HTR-8/SVneo (cell line): ENCODE results near the gene GPR137C.

Experiments used
- DNase-seq: peaks from one replicate; pipeline ENCODE4 v3.0.0; 2011; ENCODE audit warnings: low spot score, mixed read lengths; ENCODE audit not compliant: insufficient read length
- FAIRE-seq: peaks from 2 replicates; lab custom pipeline; 2011; peaks lifted over from hg19 to GRCh38; lab: Jason Lieb, UNC

GPR137C gene

GRCh38 chr14:52552063-52552988 is at the start of gene GPR137C, which contains the start of gene TXNDC16:
Gene GPR137C, plus strand, starts transcription at chr14:52552836. Its CDS starts 312 bp downstream, at chr14:52553148.
Gene TXNDC16, minus strand, starts transcription at chr14:52552505. Its CDS starts 8,948 bp downstream, at chr14:52543557.
- DNase-seq, result peak; percentile 99
- peak; percentile 100 for FAIRE-seq

- FAIRE-seq (no peak), DNase-seq (no peak)
Observed at GRCh38 chr14:52513249-52513648, 39.4 kb upstream of the GPR137C start.

GRCh38 chr14:52514046-52514811 is 38.4 kb upstream of the GPR137C start:
- FAIRE-seq (no peak), DNase-seq (no peak)

GRCh38 chr14:52522033-52522432 is 30.6 kb upstream of the GPR137C start:
- no peak for FAIRE-seq
- DNase-seq, result no peak

GRCh38 chr14:52522581-52523345 is 29.9 kb upstream of the GPR137C start:
- FAIRE-seq (peak; percentile 79), DNase-seq (no peak)

GRCh38 chr14:52527052-52527451 is 25.6 kb upstream of the GPR137C start:
- DNase-seq (no peak), FAIRE-seq (peak; percentile 73)

GRCh38 chr14:52531481-52531880 is 21.2 kb upstream of the GPR137C start:
- DNase-seq (no peak), FAIRE-seq (no peak)

GRCh38 chr14:52536269-52536668 is 16.4 kb upstream of the GPR137C start:
- FAIRE-seq (no peak), DNase-seq (no peak)

- no peak for FAIRE-seq
Observed at GRCh38 chr14:52538623-52539022, 14.0 kb upstream of the GPR137C start.

GRCh38 chr14:52545584-52546317 is 6.9 kb upstream of the GPR137C start:
- peak; percentile 82 for FAIRE-seq
- DNase-seq, result no peak

More at GRCh38 chr14:52538623-52539022, 14.0 kb upstream of the GPR137C start:
- no peak for DNase-seq

- no peak for FAIRE-seq
Observed at GRCh38 chr14:52546318-52546670, 6.3 kb upstream of the GPR137C start.

GRCh38 chr14:52547027-52547426 is 5.6 kb upstream of the GPR137C start:
- DNase-seq, result no peak
- FAIRE-seq, result no peak

More at GRCh38 chr14:52546318-52546670, 6.3 kb upstream of the GPR137C start:
- no peak for DNase-seq

- no peak for FAIRE-seq
- DNase-seq, result no peak
Observed at GRCh38 chr14:52547526-52547925, 5.1 kb upstream of the GPR137C start.

- peak; percentile 4 for FAIRE-seq
Observed at GRCh38 chr14:52550661-52551060, 2.0 kb upstream of the GPR137C start.

GRCh38 chr14:52551205-52551604 is 1.4 kb upstream of the GPR137C start:
- DNase-seq, result no peak
- peak; percentile 74 for FAIRE-seq

More at GRCh38 chr14:52550661-52551060, 2.0 kb upstream of the GPR137C start:
- no peak for DNase-seq

- peak; percentile 85 for FAIRE-seq
- DNase-seq, result peak; percentile 29
Observed at GRCh38 chr14:52551696-52552062, 957 bp upstream of the GPR137C start.

GRCh38 chr14:52553002-52553670 is 500 bp downstream of the GPR137C start:
- DNase-seq, result peak; percentile 27
- FAIRE-seq, result no peak

- FAIRE-seq (peak; percentile 99), DNase-seq (peak; percentile 72)
Observed at GRCh38 chr14:52553671-52554575, 1.3 kb downstream of the GPR137C start.
